ENCODE results near the gene GFI1B.

DNA sequence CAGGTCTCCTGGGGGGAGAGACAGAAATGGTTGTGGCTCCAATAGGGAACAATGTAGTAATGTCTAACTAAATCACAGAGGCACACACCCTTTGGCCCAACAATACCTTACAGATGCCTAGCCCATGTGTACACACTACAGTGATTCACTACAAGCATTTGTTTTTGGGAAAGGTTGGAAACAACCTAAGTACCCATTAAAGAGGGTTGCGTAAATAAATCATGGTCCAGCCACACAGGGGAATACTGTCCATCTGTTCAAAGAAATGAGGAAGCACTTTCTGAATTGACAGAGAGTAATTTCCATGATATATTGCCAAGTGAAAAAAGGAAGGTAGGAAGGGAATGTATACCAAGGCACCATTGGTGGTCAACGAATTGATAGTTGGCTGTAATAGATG, 30.3 kb downstream of the GFI1B start:
- TF ChIP-seq POLR2A (IDR thresholded peaks at IDR 0.05; ENCODE audit: low read length) (no peak), CTCF (IDR thresholded peaks at IDR 0.05) (no peak), E2F6 (IDR thresholded peaks at IDR 0.05; ENCODE audit: borderline replicate concordance, low read depth) (no peak), CHD2 (IDR thresholded peaks at IDR 0.05; ENCODE audit: low read length, partially characterized antibody) (no peak), CEBPB (IDR thresholded peaks at IDR 0.05) (no peak), MAX (IDR thresholded peaks at IDR 0.05) (no peak), RAD21 (conservative IDR thresholded peaks at IDR 0.05 in 1 of 2, IDR thresholded peaks at IDR 0.05 in 1 of 2) (no peak), CBX2 (IDR thresholded peaks at IDR 0.05; ENCODE audit: borderline replicate concordance, low read depth) (no peak), RCOR1 (IDR thresholded peaks at IDR 0.05; ENCODE audit: low read depth, low read length) (no peak)
